ENCODE data around the gene MRPL43.
"Not testable (repeated sequence)": the region's sequence is repeated elsewhere in the genome, so short reads cannot be mapped to it uniquely, and the experiment has no call there.

The MRPL43 gene

DNA sequence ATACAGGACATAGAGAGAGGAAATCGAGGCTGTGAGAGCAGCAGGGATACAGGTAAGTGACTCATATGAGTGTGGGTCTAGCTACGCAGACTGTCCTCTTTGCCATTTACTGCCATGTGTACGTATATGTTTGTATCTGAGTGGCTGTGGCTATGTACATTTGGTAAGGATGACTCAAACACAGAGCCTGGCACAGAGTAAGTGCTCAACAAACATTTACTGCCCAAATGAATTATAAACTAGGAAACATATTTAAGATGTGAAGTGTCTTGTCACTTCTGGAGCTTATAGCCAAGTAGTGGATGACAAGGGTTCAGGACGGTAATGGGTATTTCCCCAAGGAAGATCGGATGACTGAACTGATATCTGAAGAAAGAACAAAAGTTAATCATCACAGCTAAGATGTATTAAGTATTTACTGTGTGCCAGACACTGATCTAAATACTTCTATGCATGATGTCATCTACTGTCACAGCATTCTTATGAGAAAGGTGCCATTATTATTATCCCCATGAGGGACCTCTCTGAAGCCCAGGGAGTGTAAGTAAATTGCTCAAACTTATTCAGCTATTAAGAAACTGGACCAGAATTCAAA lies 6.0 kb downstream of the MRPL43 start:
- DNase-seq, result no peak

DNA sequence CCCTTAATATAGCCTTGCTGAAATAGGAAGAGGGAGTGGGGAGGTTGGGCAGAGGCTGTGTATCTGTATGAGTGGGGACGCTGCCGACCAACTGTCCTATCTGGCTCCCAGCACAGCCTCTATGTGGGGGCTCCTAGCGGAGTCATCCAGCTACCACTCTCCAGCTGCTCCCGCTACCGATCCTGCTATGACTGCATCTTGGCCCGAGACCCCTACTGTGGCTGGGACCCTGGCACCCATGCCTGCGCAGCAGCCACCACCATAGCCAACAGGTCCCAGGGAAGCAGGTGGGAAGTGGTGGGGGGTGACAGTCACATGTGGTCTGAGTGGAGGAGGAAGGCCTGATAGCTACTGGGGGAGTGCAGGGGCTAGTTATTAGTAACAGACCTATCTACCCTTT lies 6.6 kb downstream of the MRPL43 start:
- no peak for DNase-seq

DNA sequence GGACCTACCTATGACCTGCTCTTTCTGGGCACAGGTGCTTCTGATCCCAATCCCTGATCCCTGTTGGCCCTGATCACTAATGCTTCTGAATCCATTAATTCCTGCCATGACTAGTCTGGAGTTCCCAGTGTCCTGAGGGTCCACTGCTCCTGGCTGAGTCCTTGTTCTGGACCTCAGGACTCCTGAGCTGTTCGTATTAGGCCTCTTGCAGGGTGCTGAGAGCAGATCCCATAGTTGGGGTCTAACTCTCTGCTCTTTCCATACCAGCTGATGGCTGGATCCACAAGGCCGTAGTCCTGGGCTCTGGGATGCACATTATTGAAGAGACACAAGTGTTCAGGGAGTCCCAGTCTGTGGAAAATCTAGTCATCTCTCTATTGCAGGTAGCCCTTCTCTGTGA lies 7.0 kb downstream of the MRPL43 start:
- DNase-seq, result no peak

DNA sequence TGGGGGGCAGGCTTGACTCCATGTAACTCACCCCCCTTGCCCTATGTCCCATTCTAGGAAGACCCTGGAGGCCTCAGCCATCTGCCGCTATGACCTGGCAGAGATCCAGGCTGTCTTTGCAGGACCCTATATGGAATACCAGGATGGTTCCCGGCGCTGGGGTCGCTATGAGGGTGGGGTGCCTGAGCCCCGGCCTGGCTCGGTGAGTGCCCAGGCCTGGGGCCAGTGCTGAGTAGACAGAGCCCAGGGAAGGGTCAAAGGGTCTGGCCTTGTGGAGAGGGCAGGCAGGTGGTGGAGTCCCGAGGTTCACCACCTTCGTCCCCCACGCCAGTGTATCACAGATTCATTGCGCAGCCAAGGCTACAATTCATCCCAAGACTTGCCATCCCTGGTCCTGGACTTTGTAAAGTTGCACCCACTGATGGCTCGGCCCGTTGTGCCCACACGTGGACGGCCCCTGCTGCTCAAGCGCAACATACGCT lies 7.5 kb downstream of the MRPL43 start:
- no peak for DNase-seq

DNA sequence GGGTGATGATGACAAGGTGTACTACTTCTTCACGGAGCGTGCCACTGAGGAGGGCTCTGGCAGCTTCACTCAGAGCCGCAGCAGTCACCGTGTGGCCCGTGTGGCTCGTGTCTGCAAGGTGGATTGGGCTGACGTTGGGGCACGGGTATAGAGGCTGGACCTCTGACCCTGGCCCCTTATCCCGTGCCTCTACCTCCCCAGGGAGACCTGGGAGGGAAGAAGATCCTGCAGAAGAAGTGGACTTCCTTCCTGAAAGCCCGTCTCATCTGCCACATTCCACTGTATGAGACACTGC lies 8.4 kb downstream of the MRPL43 start:
- DNase-seq, result no peak

DNA sequence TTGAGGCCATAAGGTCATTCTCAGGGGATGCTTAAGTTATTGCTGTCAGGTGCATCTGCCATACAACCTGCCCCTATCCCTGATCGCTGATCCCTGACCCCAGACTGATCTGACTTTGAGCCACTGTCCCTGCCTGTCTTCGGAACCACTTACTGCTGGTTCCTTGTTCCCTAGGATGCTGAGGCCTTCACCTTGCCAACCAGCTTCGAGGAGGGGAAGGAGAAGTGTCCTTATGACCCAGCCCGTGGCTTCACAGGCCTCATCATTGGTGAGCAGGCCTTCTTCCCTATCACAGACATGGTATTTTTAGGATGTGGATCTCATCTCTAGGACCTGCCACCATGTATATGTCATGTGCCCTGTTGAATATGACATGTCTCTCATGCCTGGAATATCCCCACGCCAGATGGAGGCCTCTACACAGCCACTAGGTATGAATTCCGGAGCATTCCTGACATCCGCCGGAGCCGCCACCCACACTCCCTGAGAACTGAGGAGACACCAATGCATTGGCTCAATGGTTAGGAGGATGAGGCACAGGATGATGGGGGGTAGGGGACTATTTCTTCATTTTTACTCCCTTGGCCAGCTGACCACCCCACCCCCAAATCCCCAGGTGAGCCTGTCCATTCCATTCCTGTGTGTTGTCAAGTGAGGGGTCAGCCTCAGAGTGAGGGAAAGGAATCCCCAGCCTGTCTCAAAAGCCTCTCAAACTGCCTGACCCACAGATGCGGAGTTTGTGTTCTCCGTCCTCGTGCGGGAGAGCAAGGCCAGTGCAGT lies 9.0 kb downstream of the MRPL43 start:
- no peak for DNase-seq

DNA sequence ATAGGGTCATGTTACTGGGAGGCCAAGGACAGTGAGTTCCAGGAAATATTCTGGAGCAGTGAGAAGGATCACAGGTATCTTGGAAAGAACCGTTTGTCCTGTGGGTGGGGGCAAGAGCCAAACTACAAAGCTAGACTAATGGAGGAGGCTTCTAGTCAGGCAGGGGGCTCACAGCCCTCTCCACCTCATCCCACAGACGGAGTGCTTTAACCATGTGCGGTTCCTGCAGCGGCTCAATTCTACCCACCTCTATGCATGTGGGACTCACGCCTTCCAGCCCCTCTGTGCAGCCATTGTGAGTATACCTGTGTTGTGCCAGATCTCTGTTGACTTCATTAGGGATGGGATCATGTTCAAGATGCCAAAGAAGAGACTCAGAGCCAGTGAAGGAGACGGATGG lies 9.9 kb downstream of the MRPL43 start:
- DNase-seq, result no peak

DNA sequence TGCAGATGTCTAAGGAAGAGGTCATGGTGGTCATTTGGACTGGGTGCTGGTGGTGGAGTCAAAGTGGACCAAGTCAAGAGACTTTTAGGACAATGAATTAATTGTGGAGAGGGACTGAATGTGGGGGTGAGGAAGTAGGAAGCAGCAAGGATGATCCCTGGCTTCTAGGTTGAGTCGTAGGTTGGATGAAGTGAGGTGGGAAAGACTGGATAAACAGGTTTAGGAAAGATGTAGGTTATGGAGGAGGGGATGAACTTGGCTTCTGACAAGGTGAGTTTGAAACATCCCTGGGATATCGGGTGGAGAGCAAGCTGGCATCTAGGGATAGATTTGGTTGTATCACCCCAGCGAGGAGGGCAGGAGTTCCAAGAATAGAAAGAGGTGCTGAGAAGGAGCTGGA lies 10.4 kb downstream of the MRPL43 start:
- no peak for DNase-seq

DNA sequence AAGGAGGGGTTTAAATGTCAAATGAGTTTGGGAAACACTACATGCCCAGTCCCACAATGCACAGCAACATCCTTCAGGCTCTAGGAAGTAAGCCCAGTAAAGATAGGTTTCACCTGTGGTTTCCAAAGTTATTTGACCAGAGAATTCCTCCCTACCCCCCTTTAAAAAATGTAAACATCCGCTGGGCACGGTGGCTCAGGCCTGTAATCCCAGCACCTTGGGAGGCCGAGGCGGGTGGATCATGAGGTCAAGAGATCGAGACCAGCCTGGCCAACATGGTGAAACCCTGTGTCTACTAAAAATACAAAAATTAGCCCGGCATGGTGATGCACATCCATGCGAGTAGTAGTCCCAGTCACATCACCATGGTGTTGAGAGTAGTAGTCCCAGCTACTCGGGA lies 11.9 kb downstream of the MRPL43 start:
- DNase-seq, result not testable (repeated sequence)

DNA sequence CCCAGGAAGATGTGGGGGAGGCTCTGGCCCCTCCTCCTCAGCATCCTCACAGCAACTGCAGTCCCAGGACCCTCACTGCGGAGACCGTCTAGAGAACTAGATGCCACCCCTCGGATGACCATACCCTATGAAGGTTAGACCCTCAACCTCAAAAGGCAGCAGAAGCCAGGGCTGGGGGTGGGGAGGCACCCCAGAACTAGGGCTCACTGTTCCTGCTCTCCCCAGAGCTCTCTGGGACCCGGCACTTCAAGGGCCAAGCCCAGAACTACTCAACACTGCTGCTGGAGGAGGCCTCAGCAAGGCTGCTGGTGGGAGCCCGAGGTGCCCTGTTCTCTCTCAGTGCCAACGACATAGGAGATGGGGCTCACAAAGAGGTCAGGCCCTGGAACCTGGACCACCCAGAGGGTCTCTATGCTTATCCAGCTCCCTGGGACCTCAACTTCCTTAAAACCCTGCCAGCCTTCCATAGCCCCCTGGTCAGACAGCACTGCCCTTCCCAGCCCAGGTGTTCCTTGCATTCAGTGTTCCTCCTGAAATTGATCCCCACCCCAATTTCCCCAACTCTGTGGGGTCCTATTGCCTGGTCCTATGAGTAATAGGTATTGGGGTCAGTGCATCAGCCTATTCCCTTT lies 14.3 kb downstream of the MRPL43 start:
- DNase-seq, result no peak

DNA sequence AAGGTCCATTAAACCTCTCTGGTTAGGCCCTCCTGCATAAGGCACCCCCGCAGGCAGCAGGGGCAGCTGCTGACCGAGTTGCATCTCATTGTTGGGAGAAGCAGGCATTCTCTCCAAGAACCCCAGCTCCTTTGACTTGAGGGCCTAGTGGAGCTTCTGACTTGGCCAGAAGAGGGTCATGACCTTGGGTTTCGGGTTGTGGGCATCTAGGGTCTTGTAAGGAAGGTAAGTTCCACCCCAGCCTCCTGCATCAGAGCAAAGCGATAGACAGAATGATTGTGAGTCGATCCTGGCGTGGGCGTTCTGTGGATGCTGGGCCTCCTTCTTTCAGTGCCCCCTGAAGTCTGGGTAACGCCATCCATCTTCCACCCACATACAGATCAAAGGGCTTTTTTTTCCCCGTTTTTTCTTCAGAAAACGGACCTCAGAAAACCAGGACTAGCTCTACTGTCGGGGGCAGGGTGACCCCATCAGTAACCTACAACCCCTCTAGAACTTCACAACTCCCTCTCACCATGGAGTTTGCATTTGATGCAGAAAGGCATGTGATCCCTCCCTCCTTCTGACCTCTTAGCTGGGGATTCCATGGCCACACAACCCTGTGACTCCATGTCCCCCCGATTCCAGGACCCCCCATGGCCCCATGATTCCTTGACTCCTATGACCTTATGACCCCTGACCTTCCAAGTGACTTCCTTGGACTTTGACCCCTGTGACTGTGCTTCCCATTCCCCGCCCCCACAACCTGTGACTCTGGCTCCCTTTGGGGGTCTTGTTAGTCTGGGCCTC lies 15.0 kb downstream of the MRPL43 start:
- no peak for DNase-seq

DNA sequence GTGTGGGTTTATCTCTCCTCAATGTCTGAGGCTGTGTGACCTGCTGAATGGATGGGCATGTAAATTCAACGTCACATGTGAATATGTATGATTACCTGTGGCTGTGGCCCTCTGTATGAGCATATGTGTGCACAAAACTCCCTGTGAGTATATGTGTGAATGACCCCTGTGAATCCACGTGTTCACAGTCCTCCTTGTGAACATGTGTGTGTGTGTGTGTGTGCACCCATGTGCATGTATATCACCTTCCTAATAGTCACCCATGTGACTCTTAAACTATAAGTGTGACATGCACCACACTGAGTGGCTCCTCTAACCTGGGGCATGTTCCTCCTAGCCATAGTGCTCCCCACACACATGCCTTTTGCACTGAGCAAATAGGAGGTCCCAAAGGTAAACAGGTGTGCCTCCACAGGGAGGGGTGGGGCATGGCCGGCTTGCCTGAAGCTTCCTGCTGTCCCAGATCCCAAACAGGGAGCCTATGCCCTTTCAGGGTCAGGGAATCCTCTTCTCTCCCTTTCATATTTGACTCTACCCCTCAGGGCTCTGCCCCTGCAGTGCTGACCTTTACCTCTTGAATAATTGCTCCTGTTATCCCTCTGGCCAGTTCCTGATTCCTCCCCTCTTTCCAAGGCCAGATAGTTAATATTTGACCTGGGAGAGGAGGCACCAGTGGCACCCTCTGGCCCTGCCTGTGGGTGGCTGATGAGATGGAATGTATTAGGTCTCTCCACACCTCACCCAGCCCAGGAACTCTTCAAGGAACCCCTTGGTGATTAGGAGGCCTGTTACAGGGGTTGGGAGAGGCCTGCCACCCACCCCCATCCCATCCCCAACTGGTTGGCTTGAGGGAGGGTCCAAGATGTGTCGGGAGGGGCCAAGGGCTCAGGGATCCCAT lies 16.1 kb downstream of the MRPL43 start:
- DNase-seq, result no peak

DNA sequence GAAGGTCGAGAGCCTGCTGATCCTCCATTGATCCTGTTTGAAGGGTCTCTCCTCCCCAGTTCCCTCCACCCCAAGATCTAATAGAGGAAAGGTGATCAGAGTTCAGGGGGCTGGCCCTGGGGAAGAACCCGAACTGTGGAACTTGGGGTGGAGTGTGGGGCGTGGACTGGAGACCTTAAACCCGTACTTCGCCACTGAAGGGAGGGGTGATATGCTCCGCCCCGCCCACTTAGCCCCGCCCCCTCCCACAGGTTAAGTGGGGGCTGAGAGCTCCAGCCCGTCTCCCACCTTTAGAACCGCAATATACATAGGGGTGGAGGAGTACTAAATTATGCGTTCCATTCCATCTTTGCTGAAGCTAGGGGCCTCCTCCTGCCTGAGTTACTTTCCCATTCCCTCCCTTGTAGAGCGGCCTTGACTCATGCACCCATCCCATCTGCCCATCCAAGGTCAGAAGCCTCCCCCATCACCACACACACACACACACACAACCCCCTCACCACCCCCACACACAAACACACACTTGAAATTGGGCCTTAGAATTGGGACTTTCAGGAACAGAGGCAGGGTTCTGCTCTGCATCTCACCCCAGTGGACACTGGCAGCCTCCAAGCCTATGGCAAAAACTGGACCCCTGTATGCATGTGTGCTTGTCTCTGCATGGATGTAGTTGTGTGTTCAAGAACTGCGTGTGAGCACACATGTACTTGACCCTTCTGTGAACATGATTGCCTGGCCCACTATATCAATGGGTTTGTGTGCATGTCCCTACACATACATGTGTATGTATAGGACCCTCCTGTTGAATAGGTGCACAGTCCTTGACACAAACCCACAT lies 17.0 kb downstream of the MRPL43 start:
- no peak for DNase-seq

DNA sequence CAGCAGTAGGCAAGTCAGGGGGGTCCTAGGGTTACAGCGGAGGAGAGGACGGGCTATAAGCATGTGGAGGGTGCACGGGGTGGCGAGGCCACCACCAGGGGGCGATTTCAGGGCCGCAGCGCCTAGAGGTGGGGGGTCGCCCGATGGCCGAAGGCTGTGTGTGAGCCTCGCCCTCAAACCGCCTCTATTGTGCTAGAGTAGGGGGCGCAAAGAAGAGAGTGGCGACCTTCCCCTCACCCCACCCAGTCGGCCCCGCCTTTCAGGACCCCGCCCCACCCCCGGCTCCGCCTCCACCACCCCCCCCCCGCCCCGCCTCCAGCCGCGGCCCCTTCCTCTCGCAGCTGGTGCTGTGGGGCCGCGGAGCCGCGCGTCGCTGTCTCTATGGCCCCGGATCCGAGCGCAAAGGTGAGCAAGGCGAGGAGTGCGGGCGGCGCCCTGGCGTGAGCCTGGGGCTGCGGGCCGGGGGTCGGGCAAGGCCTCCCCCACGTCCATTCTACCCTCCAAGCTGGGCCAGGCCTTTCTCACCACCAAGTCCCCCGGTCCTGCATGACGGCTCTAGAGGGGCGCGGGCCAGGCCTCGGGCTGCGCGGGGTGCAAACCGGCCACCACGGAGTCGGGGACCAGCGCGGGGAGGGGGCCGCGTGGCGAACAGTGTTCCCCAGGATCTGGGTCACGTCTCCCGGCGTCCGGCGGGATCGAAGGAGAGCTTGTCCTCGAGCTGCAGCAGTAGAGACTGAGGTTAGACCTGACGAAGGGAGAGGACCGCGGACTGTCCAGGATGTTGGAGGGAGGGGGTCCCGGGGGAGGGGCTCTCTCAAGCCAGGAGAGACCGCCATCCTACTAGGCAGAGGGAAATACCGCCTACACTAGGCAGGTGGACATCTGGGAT lies 17.9 kb downstream of the MRPL43 start, which contains the start of gene SEMA4G:
SEMA4G (plus strand) TSS at position 318 of the 889 bp plus-strand sequence. CDS start 3,409 bp downstream, outside the sequence.
- no peak for DNase-seq

DNA sequence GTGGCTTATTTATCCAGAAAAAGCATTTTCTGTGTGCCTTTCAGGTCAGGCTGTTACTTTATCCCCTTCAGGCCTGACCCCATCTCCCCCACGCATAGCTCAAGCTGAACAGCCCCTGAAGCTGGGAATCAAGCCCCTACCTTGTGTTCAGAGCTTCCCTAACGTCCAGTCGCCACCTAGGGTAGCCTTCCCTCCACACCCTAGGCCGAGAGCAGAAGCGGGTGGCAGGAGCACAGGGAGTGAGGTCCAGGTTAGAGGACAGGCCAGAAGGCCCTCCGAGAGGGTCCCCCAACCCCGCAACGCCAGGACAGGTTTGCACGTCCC lies 18.5 kb downstream of the MRPL43 start:
- DNase-seq, result no peak

DNA sequence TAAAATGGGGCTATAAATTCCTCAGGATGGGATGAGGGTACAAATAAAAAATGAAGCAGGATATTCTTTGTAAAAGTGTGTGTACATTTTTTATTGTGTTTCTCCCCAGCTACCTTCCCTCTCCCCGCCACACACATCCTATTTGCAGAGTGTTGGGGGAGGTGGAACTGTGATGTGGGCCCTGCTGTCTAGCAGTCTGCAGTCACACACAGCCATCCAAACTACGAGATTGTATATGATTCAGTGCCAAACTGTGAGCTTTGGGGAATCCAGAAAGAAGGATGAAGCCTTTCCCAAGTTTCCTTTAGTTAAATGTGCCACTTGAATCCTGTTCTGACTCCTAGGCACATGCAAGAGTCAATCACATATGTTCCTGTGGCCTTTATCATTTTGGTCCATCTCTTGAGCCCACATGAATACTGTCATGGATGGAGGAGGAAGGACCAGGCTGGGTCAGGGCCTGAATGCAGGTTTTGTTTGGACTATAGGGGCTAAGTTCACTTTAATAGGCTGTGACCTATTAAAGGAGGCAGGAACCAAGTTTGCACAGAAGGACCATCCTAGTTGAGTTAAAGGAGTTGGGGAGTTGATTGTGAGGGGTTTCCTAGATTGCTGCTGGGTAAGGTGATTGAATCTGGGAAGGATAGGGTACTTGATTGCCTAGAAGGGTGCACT lies 19.1 kb downstream of the MRPL43 start:
- DNase-seq, result no peak

DNA sequence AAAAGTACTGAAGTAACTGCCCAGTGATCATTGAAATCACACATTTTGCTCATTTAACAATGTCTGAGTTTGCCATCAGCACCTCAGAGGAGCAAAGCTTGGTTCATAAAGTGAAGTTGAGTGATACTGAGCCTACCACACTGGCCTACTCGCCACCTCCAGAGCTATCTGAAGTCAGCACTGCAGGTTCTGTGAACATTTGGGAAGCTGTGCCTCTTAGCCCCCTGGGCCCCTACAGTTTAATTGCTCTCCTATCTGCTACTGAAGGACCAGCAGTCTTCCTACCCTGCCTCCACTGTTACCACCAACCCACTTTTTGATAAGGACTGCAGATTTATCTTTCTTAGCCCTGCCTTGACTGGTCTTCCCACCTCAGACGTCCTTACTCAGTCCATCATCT lies 20.0 kb downstream of the MRPL43 start:
- no peak for DNase-seq

DNA sequence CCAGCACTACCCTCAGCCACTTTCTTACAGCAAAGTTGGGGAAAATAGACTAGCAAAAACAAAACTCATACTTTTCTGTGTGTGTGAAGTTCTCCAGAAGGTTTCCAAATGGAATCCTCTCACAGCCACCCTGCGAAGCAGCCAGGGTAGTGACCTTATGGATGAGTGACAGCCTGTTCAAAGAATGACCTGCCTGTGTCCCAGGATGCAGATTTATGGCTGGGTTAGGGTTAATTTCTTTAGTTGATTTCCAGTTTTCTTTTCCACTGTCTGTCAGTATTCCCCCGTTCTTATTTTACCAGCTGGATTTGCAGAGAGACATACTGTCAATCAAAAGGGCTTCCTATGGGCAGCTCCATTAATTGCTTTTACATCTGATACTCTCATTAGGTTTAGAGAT lies 20.4 kb downstream of the MRPL43 start:
- DNase-seq, result no peak

DNA sequence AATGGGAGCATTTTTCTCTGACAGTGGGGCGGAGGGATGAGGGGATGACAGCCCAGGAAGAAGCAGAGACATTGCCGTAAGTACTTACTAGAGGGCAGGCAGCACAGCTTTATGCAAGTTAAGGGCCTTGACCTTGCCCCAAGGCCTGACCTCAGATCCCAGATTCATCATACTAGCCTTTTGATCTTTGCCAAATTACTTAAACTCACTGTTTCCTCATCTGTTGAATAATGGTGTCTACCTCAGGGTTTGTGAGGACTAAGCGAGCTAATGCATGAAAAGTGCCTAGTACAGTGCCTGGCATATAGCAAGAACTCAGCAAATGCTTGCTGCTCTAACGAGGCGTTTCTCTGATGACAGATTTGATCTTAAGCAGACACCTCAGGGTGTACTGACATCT lies 21.5 kb downstream of the MRPL43 start:
- DNase-seq, result no peak

DNA sequence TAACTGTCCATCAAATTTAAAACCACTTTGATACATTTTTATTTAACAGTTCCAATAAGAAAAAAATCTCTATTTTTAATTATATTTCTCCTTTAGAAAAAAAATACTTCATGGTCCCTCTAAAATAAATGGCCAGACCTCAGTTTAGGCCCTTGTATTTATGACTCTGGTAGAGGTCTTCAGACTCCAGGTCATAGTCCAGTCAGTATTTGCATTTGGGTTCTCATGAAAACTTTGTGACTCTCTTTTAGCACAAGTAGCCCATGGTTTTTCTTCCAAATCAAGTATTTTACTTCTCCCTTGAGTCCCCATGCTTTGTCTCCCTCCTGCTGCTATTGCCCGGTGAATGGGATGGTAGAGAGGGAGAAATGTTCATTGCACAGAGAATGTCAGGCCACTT lies 23.5 kb downstream of the MRPL43 start:
- DNase-seq, result no peak
